Fibroblast of mammary gland (primary cell): ENCODE results near the gene ZBED4.

Experiments
- DNase-seq: peaks from one replicate; pipeline ENCODE4 v3.0.0-alpha.2; 2010; ENCODE audit warnings: low read depth
- H3K4me3 ChIP-seq: 2 replicates; pipeline ENCODE4 v1.5.1; 2011; ENCODE audit warnings: low read depth, mild to moderate bottlenecking, low read length, moderate library complexity; ENCODE audit not compliant: control insufficient read depth
- TF ChIP-seq, protein P1 (sequence below): conservative IDR thresholded peaks from 2 replicates; pipeline ENCODE4 v1.5.1; 2011; ENCODE audit warnings: low read depth, low read length, inconsistent platforms; ENCODE audit not compliant: control insufficient read depth, insufficient read depth

The ZBED4 gene

DNA sequence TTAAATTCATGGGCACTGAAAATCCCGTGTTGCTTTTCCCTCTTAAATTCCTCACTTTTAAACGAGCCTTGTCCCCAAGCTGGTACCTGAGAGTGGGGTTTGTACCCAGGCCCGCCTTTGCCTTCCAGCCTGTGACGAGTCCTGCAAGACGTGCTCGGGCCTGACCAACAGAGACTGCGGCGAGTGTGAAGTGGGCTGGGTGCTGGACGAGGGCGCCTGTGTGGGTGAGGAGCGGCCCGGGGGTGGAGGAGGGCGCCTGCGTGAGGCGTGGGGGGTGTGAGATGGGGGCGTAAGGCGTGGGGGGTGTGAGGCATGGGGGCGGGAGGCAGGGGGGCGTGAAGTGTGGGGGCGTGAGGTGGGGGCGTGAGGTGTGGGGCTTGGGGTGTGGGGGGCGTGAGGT is 68.8 kb downstream of the ZBED4 start:
- H3K4me3 ChIP-seq = no peak overlapping the region
- DNase-seq = no peak
- TF ChIP-seq, protein P1, sequence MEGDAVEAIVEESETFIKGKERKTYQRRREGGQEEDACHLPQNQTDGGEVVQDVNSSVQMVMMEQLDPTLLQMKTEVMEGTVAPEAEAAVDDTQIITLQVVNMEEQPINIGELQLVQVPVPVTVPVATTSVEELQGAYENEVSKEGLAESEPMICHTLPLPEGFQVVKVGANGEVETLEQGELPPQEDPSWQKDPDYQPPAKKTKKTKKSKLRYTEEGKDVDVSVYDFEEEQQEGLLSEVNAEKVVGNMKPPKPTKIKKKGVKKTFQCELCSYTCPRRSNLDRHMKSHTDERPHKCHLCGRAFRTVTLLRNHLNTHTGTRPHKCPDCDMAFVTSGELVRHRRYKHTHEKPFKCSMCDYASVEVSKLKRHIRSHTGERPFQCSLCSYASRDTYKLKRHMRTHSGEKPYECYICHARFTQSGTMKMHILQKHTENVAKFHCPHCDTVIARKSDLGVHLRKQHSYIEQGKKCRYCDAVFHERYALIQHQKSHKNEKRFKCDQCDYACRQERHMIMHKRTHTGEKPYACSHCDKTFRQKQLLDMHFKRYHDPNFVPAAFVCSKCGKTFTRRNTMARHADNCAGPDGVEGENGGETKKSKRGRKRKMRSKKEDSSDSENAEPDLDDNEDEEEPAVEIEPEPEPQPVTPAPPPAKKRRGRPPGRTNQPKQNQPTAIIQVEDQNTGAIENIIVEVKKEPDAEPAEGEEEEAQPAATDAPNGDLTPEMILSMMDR = no peak

- no peak for DNase-seq
- H3K4me3 ChIP-seq = no peak overlapping the region
- TF ChIP-seq, protein P1 = no peak
These were observed 69.3 kb downstream of the ZBED4 start for GRCh38 chr22:49922926-49923325.

DNA sequence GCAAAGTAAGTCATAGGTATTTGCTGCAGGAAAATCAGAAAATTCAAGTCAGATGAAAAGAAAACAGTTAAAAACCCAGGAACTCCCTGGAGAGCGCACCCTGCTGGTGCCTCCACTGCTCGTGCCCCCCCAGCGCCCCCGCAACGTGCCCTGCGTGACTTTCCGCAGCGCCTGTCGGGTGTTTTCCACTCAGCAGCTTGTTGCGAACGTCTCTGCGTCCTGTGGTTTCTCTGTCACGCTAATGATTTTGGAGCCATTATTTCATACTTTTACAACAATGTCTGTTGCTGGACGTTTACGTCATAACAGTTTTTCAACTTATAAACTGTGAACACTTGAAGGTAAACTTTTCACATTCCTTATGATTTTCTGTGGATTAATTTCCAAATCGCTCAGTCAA is 69.8 kb downstream of the ZBED4 start:
- TF ChIP-seq, protein P1 = no peak
- H3K4me3 ChIP-seq = no peak overlapping the region
- DNase-seq = no peak

DNA sequence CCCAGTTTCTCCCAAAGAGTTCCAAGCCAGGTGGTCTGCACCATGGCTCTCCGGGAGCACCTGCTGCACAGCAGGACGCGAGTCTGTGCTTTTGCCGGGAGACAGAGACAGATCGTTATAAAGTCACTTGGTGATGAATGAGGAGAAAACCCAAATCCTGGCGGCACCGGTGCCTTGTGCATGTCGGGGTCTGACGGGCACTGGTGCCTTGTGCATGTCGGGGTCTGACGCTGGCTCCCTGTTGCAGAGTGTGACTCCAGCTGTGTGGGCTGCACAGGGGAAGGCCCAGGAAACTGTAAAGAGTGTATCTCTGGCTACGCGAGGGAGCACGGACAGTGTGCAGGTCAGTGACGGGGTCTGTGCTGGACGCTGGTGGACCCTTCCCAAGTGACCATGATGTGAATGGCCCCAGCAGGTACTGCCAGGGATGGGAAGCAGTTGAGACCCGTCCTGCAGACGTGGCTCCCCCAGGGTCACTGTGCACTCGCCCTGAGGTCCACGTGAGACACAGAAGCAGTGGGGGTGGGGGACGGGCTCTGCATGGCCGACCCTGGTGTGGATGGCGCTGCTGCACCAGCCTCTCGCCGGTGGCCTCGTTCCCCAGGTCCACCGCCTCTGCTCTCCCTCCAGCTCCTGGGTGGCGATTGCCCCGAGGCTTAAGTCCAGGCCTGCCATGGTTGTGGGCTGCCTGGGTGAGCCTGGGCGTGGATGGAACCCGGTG is 70.6 kb downstream of the ZBED4 start:
- no peak overlapping the region for H3K4me3 ChIP-seq
- TF ChIP-seq, protein P1 = no peak
- no peak for DNase-seq

- DNase-seq = no peak
- no peak overlapping the region for H3K4me3 ChIP-seq
- TF ChIP-seq, protein P1 = no peak
These were observed 72.0 kb downstream of the ZBED4 start for GRCh38 chr22:49925525-49926128.

GRCh38 chr22:49926916-49927315 is 73.3 kb downstream of the ZBED4 start:
- no peak overlapping the region for H3K4me3 ChIP-seq
- DNase-seq = no peak
- TF ChIP-seq, protein P1 = no peak
